ENCODE measurements around the gene SFXN3.

DNA sequence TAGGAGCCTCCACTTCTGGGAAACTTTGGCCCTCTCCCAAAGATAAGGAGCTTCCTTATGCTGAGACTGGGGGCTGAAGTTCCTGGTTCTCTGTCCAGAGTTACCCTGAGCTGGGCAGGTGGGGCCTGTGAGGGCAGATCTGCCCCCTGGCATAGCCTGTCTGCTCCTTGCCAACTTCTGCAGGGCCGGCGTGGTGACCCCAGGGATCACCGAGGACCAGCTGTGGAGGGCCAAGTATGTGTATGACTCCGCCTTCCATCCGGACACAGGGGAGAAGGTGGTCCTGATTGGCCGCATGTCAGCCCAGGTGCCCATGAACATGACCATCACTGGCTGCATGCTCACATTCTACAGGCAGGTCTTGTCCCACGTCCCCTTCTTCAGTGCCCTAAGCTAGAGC, 4.3 kb downstream of the SFXN3 start:
- TF ChIP-seq CTCF (IDR thresholded peaks at IDR 0.05): no peak
- TF ChIP-seq POLR2A (IDR thresholded peaks at IDR 0.05): no peak
